ENCODE results near the gene OPRD1.
"Not testable (repeated sequence)": the region's sequence is repeated elsewhere in the genome, so short reads cannot be mapped to it uniquely, and the experiment has no call there.

The OPRD1 gene

GRCh38 chr1:28854406-28854805 lies 42.4 kb downstream of the OPRD1 start:
- H3K9ac ChIP-seq (ENCODE audit: low read depth, low read length); H3K36me3 ChIP-seq (ENCODE audit: insufficient read depth, low read length); H3K4me3 ChIP-seq (ENCODE audit: low read length); H3K4me2 ChIP-seq (ENCODE audit: low read length); H3K9me3 ChIP-seq (replicated peaks; ENCODE audit: low read length); H3K4me1 ChIP-seq (ENCODE audit: control insufficient read depth, insufficient read depth, low read length): not testable (repeated sequence)
- peaks cover 20% of the 10 kb centered on the region for H3K27me3 ChIP-seq (ENCODE audit: control insufficient read depth, insufficient read depth, low read length)

GRCh38 chr1:28855046-28855445 lies 43.1 kb downstream of the OPRD1 start:
- no peak overlapping the region for H3K4me3 ChIP-seq (ENCODE audit: low read length)
- H3K9me3 ChIP-seq (replicated peaks; ENCODE audit: low read length) = no peaks in the 10 kb centered on the region
- H3K4me1 ChIP-seq (ENCODE audit: control insufficient read depth, insufficient read depth, low read length) = peaks cover 5% of the 10 kb centered on the region
- no peaks in the 10 kb centered on the region for H3K36me3 ChIP-seq (ENCODE audit: insufficient read depth, low read length)
- H3K4me2 ChIP-seq (ENCODE audit: low read length) = no peak overlapping the region
- no peak overlapping the region for H3K9ac ChIP-seq (ENCODE audit: low read depth, low read length)
- H3K27me3 ChIP-seq (ENCODE audit: control insufficient read depth, insufficient read depth, low read length) = peaks cover 20% of the 10 kb centered on the region

DNA sequence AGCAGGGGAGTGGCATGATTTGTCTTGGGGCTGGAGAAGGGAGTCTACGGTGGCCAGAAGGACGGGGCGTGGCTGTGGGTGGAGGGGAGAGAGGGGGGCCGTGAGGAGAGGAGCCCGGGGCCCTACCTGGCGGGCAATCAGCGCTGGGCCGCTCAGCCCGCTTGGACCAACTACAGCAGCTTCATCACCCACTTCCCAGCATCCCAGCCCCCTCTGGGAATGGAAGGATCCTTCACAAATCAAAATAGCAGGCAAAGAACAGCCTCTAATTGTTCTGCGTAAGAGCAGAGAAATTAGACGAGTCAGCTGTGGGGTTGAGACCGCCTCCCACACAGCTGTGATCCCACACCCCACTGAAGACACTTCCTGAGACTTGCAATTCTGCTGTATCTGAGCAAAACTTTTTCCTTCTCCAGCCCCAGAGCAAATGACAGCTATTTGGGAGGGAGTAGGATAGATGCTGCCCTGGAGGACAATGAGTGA lies 43.5 kb downstream of the OPRD1 start:
- Histone ChIP-seq H3K4me3 (ENCODE audit: low read length) (no peak overlapping the region), H3K27me3 (ENCODE audit: control insufficient read depth, insufficient read depth, low read length) (peaks cover 20% of the 10 kb centered on the region), H3K9ac (ENCODE audit: low read depth, low read length) (no peak overlapping the region), H3K4me2 (ENCODE audit: low read length) (no peak overlapping the region), H3K9me3 (replicated peaks; ENCODE audit: low read length) (no peaks in the 10 kb centered on the region), H3K4me1 (ENCODE audit: control insufficient read depth, insufficient read depth, low read length) (peaks cover 5% of the 10 kb centered on the region), H3K36me3 (ENCODE audit: insufficient read depth, low read length) (no peaks in the 10 kb centered on the region)

GRCh38 chr1:28855969-28856368 lies 44.0 kb downstream of the OPRD1 start:
- Histone ChIP-seq H3K9ac (ENCODE audit: low read depth, low read length) (no peak overlapping the region), H3K9me3 (replicated peaks; ENCODE audit: low read length) (no peaks in the 10 kb centered on the region), H3K4me1 (ENCODE audit: control insufficient read depth, insufficient read depth, low read length) (peaks cover 5% of the 10 kb centered on the region), H3K4me3 (ENCODE audit: low read length) (no peak overlapping the region), H3K36me3 (ENCODE audit: insufficient read depth, low read length) (no peaks in the 10 kb centered on the region), H3K4me2 (ENCODE audit: low read length) (no peak overlapping the region), H3K27me3 (ENCODE audit: control insufficient read depth, insufficient read depth, low read length) (peaks cover 20% of the 10 kb centered on the region)

DNA sequence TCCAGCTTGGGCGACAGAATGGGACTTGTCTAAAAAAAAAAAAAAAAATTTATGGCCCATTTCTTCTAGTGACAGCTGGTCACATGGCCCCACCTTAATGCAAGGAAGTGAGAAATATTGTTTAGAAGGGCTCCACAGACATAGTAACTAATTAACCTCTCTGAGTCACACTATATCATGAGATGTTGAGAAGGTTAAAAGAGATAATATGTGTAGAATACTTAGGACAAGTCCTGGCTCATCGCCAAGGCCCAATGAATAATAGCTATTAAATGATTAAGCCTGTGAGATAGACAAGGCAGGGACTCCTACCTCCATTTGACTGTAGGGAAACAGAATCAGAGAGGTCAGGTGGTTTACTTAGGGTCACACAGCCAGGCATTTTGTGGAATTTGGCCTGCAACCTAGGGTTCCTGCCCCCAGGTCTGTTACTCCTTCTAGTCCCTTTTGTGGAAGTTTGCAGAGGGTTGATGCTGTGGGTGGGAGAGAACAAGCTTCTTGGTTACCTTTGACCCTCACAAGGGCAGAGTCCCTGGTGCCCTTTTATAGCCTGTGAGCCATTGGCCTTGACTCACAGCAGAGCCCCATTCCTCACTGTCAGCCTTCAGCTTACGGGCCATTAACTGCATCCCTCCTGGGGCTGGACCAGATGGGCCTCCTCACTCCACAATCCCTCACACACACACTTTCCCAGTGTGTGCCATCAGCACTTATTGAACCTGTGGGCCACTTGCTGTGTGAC lies 48.5 kb downstream of the OPRD1 start:
- H3K9ac ChIP-seq (ENCODE audit: low read depth, low read length) = no peak overlapping the region
- no peaks in the 10 kb centered on the region for H3K36me3 ChIP-seq (ENCODE audit: insufficient read depth, low read length)
- no peaks in the 10 kb centered on the region for H3K9me3 ChIP-seq (replicated peaks; ENCODE audit: low read length)
- peaks cover 18% of the 10 kb centered on the region for H3K27me3 ChIP-seq (ENCODE audit: control insufficient read depth, insufficient read depth, low read length)
- peaks cover under 1% of the 10 kb centered on the region for H3K4me1 ChIP-seq (ENCODE audit: control insufficient read depth, insufficient read depth, low read length)
- H3K4me3 ChIP-seq (ENCODE audit: low read length) = no peak overlapping the region
- no peak overlapping the region for H3K4me2 ChIP-seq (ENCODE audit: low read length)

DNA sequence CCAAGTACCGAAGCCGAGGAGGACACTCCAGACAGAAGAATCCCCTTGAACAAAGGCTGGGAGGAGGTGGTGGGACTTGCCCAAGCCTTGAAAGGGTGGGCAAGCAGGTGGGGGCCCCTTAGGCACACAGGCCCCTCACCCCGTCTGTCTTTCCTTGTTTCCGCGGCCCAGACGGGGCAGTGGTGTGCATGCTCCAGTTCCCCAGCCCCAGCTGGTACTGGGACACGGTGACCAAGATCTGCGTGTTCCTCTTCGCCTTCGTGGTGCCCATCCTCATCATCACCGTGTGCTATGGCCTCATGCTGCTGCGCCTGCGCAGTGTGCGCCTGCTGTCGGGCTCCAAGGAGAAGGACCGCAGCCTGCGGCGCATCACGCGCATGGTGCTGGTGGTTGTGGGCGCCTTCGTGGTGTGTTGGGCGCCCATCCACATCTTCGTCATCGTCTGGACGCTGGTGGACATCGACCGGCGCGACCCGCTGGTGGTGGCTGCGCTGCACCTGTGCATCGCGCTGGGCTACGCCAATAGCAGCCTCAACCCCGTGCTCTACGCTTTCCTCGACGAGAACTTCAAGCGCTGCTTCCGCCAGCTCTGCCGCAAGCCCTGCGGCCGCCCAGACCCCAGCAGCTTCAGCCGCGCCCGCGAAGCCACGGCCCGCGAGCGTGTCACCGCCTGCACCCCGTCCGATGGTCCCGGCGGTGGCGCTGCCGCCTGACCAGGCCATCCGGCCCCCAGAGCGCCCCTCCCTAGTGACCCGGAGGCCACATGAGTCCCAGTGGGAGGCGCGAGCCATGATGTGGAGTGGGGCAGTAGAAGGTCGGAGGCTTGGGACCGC lies 50.8 kb downstream of the OPRD1 start:
- no peaks in the 10 kb centered on the region for H3K36me3 ChIP-seq (ENCODE audit: insufficient read depth, low read length)
- H3K27me3 ChIP-seq (ENCODE audit: control insufficient read depth, insufficient read depth, low read length) = peaks cover 22% of the 10 kb centered on the region
- H3K4me2 ChIP-seq (ENCODE audit: low read length) = no peak overlapping the region
- no peaks in the 10 kb centered on the region for H3K4me1 ChIP-seq (ENCODE audit: control insufficient read depth, insufficient read depth, low read length)
- no peaks in the 10 kb centered on the region for H3K9me3 ChIP-seq (replicated peaks; ENCODE audit: low read length)
- H3K4me3 ChIP-seq (ENCODE audit: low read length) = no peak overlapping the region
- H3K9ac ChIP-seq (ENCODE audit: low read depth, low read length) = no peak overlapping the region

GRCh38 chr1:28864695-28865094 lies 52.7 kb downstream of the OPRD1 start:
- Histone ChIP-seq H3K36me3 (ENCODE audit: insufficient read depth, low read length) (no peaks in the 10 kb centered on the region), H3K27me3 (ENCODE audit: control insufficient read depth, insufficient read depth, low read length) (peaks cover 32% of the 10 kb centered on the region)

DNA sequence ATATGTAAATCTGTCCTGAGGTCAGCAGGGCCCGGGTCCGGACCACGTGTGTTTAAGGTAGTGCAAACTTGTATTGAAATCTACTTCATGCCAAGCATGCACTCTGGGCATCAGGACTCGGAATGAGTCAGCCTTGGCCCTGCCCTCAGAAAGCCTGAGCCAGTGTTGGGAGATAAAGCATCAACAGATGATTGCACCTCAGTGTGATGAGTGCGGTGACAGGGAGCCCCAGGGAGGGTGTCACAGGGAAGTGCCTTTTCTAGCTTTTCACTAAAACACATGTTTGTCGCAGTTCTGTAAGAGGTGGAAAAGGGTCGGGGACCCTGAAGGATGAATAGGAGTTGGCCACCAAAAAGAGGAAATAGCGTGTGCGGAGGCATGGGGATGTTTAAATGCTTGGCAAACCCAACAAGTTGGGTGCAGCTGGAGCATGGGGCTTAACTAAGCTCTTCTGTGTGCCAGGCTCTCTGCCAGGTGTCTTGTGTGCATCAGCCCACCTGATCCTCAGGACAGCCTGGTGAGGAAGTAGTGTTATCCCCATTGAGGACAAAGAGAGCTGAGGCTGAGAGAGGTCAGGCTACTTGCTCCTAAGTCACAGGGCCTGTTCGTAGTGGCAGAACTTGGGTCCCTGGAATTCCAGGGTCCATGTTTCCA lies 54.2 kb downstream of the OPRD1 start:
- Histone ChIP-seq H3K4me2 (ENCODE audit: low read length) (no peak overlapping the region), H3K36me3 (ENCODE audit: insufficient read depth, low read length) (no peaks in the 10 kb centered on the region), H3K9ac (ENCODE audit: low read depth, low read length) (no peak overlapping the region), H3K4me1 (ENCODE audit: control insufficient read depth, insufficient read depth, low read length) (no peaks in the 10 kb centered on the region), H3K4me3 (ENCODE audit: low read length) (no peak overlapping the region), H3K27me3 (ENCODE audit: control insufficient read depth, insufficient read depth, low read length) (peaks cover 41% of the 10 kb centered on the region), H3K9me3 (replicated peaks; ENCODE audit: low read length) (no peaks in the 10 kb centered on the region)

More at GRCh38 chr1:28864695-28865094, 52.7 kb downstream of the OPRD1 start:
- Histone ChIP-seq H3K4me3 (ENCODE audit: low read length) (no peak overlapping the region), H3K4me1 (ENCODE audit: control insufficient read depth, insufficient read depth, low read length) (no peaks in the 10 kb centered on the region), H3K9me3 (replicated peaks; ENCODE audit: low read length) (no peaks in the 10 kb centered on the region), H3K4me2 (ENCODE audit: low read length) (no peak overlapping the region), H3K9ac (ENCODE audit: low read depth, low read length) (no peak overlapping the region)

DNA sequence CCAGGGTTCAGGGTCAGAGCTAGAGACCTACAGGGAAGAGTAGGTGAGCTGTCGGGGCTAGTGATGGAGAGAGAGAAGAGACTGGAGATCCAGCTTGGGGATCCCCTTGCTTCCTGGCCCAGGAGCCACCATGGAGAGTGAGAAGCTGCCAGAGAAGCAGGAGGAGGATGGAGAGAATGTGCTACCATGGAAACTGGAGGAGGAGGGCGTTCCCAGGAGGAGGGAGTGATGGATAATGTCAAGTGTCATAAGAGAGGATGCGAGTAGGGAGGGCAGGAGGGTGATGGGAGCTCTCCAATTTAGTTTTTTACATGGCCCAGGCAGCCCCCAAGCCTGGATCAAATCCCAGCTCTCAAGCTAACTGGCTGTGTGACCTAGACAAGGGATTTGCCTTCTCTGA lies 55.9 kb downstream of the OPRD1 start:
- H3K36me3 ChIP-seq (ENCODE audit: insufficient read depth, low read length) = no peaks in the 10 kb centered on the region
- H3K9ac ChIP-seq (ENCODE audit: low read depth, low read length) = no peak overlapping the region
- no peaks in the 10 kb centered on the region for H3K4me1 ChIP-seq (ENCODE audit: control insufficient read depth, insufficient read depth, low read length)
- peaks cover 45% of the 10 kb centered on the region for H3K27me3 ChIP-seq (ENCODE audit: control insufficient read depth, insufficient read depth, low read length)
- H3K4me3 ChIP-seq (ENCODE audit: low read length) = no peak overlapping the region
- H3K9me3 ChIP-seq (replicated peaks; ENCODE audit: low read length) = no peaks in the 10 kb centered on the region
- no peak overlapping the region for H3K4me2 ChIP-seq (ENCODE audit: low read length)

- no peaks in the 10 kb centered on the region for H3K4me1 ChIP-seq (ENCODE audit: control insufficient read depth, insufficient read depth, low read length)
- no peak overlapping the region for H3K9ac ChIP-seq (ENCODE audit: low read depth, low read length)
- H3K27me3 ChIP-seq (ENCODE audit: control insufficient read depth, insufficient read depth, low read length) = peaks cover 40% of the 10 kb centered on the region
- no peaks in the 10 kb centered on the region for H3K9me3 ChIP-seq (replicated peaks; ENCODE audit: low read length)
- H3K36me3 ChIP-seq (ENCODE audit: insufficient read depth, low read length) = no peaks in the 10 kb centered on the region
- H3K4me2 ChIP-seq (ENCODE audit: low read length) = no peak overlapping the region
- H3K4me3 ChIP-seq (ENCODE audit: low read length) = no peak overlapping the region
These were observed 58.0 kb downstream of the OPRD1 start for GRCh38 chr1:28869952-28870351.

DNA sequence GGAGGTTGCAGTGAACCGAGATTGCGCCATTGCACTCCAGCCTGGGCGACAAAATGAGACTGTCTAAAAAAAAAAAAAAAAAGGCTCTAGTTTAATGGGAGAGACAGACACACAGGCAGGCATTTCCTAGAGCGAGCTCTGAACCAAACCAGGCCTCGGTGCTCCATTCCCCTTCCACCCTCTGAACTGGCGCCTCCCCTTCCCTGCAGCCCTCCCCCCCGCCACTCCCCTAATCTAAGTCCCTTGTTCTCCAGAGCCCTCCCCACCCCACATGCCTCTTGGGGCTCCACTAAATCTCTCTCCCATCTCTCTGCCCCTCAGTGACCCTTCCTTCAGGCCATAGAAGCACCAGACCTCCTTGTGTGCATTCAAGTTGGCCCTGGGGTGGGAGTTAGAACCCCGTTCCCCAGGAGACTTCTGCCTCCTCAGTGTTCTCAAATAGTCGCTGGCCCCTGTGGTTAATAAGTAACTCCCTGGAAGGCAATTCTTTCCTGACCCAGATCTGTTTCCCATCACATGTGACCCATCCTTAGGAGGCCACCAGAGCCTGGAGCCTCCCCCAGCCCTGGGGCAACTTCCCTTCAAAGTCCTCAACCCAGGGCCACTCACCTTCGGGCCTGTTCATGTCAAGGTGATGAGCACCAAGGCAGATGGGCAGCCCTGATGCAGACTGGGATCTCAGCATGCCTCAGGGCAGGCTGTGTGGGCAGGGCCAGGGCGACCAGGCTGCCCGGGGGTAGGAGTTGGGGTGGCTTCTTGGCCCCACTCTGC lies 59.8 kb downstream of the OPRD1 start:
- Histone ChIP-seq H3K4me2 (ENCODE audit: low read length) (no peak overlapping the region), H3K9me3 (replicated peaks; ENCODE audit: low read length) (no peaks in the 10 kb centered on the region), H3K27me3 (ENCODE audit: control insufficient read depth, insufficient read depth, low read length) (peaks cover 25% of the 10 kb centered on the region), H3K9ac (ENCODE audit: low read depth, low read length) (no peak overlapping the region), H3K4me3 (ENCODE audit: low read length) (no peak overlapping the region), H3K36me3 (ENCODE audit: insufficient read depth, low read length) (no peaks in the 10 kb centered on the region), H3K4me1 (ENCODE audit: control insufficient read depth, insufficient read depth, low read length) (no peaks in the 10 kb centered on the region)
